ENCODE data around the gene BABAM1. TPM values are rescaled to one million over a fixed set of nuclear protein-coding genes. Genes with fewer than 3 reads are reported as not detected.

Gene BABAM1
- total RNA-seq, 1 donor from 2014 or later, result 135 TPM

DNA sequence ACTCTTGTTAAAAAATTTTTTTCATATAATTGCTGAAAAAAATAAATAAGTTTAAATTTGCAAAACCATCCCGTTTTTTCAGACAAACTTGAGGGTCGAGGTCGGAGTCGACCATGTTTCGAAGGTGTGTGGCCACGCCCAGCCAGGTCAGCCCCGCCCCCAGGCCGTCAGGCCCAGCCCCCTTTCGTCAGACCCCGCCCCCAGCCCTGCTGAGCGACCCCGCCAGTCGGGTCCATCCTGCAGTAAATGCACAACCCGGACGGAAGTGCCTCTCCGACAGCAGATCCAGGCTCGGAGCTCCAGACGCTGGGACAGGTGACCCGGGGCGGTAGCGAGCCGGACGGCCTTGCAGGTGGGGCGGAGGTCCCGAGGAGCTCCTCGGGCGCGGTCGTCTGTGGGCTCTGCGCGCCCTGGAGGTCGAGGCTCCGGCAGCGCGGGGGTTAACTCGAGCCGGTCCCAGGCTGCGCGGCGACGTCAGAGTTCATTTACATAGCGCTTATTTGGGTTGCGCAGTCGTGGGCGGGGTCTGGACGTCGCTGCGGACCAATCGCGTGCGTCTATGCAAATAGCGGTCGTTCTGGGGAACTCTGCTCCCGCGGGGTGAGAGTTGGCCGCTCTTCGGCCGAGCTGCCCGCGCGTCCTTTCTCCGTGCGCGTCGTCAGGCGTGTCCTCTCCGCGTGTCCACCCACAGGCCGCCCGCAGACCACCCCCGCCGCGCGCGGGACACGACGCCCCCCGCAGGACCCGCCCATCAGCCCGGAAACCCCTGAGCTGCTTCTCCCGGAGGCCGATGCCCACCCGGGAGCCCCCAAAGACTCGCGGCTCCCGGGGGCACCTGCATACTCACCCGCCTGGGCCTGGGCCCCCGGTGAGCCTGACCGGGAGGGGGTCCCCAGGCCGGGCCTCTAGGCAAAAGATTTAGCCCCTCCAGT, 41.0 kb upstream of the BABAM1 start, which contains the start of gene OCEL1:
Gene OCEL1, plus strand, starts transcription at position 225 of the 932 bp plus-strand sequence. Its CDS starts 22 bp downstream, at position 247.
- H3K4me3 Mint-ChIP-seq, result peak within 1 kb of the TSS; percentile 95
- H3K27ac Mint-ChIP-seq, result peak within 1 kb of the TSS; percentile 97
- ChIA-PET CTCF (interaction anchor here (1.0 to 1.4 kb wide), 3 partner anchors 9 to 47 kb away, joined by 3 read pairs; no protein-coding TSS in a partner anchor), POLR2A (interaction anchor here (0.6 to 4.4 kb wide), 25 partner anchors 9 to 1148 kb away, joined by 3 to 63 read pairs (median 5); partner anchors contain the start of genes ANO8, BABAM1, HAUS8 and MRPL34)
- H3K9me3 Mint-ChIP-seq, result no peaks in the 10 kb centered on the region
- intact Hi-C loops (cut with micrococcal nuclease), result loop anchor here (1.0 to 5.0 kb wide), 9 partner anchors 9 to 151 kb away; partner anchors contain the start of genes BABAM1, DDA1, HAUS8 and MYO9B
- ATAC-seq (ENCODE audit: low read depth) (peak; percentile 90), DNase-seq (peak; percentile 95)
- peaks cover 6% of the 10 kb centered on the region for H3K4me1 Mint-ChIP-seq
- TF ChIP-seq, protein P1, sequence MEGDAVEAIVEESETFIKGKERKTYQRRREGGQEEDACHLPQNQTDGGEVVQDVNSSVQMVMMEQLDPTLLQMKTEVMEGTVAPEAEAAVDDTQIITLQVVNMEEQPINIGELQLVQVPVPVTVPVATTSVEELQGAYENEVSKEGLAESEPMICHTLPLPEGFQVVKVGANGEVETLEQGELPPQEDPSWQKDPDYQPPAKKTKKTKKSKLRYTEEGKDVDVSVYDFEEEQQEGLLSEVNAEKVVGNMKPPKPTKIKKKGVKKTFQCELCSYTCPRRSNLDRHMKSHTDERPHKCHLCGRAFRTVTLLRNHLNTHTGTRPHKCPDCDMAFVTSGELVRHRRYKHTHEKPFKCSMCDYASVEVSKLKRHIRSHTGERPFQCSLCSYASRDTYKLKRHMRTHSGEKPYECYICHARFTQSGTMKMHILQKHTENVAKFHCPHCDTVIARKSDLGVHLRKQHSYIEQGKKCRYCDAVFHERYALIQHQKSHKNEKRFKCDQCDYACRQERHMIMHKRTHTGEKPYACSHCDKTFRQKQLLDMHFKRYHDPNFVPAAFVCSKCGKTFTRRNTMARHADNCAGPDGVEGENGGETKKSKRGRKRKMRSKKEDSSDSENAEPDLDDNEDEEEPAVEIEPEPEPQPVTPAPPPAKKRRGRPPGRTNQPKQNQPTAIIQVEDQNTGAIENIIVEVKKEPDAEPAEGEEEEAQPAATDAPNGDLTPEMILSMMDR (IDR thresholded peaks at IDR 0.05), result no peak
- no peaks in the 10 kb centered on the region for H3K27me3 Mint-ChIP-seq
- H3K36me3 Mint-ChIP-seq (ENCODE audit: low read depth), result peaks cover 9% of the 10 kb centered on the region

DNA sequence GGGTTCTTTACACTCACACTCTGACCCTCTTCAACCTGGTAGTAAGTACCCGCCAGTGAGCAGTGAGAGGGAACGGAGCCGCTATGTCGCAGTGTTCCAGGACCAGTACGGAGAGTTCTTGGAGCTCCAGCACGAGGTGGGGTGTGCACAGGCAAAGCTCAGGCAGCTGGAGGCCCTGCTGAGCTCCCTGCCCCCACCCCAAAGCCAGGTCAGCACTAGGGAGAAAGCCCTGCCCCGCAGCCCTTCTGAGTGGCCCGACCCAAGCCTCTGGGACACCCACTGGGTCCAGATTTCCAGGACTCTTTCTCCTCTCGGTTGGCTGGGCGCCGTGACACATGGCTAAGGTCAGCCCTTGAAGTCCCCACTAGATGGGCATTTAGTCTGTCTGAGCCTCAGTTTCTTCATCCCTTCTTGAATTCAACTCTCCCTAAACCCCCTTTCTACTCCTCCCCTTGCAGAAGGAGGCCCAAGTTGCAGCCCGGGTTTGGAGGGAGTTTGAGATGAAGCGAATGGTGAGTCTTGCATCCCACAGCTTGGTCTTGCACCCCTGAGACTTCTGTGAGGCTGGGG, 39.4 kb upstream of the BABAM1 start:
- intact Hi-C loops (cut with micrococcal nuclease), result loop anchor here (2.0 to 5.0 kb wide), 2 partner anchors 19 to 101 kb away; no protein-coding TSS in a partner anchor
- CTCF ChIA-PET, result no interaction called here
- H3K4me3 Mint-ChIP-seq, result no peak overlapping the region
- no peak overlapping the region for H3K27ac Mint-ChIP-seq
- DNase-seq, result no peak
- no peak for ATAC-seq (ENCODE audit: low read depth)
- peaks cover 6% of the 10 kb centered on the region for H3K4me1 Mint-ChIP-seq
- H3K27me3 Mint-ChIP-seq, result no peaks in the 10 kb centered on the region
- H3K9me3 Mint-ChIP-seq, result no peaks in the 10 kb centered on the region
- peaks cover 16% of the 10 kb centered on the region for H3K36me3 Mint-ChIP-seq (ENCODE audit: low read depth)
- TF ChIP-seq, protein P1 (IDR thresholded peaks at IDR 0.05), result no peak
- POLR2A ChIA-PET, result interaction anchor here (0.7 to 4.4 kb wide), 4 partner anchors 13 to 103 kb away, joined by 3 to 63 read pairs (median 10); partner anchors contain the start of genes BABAM1 and USE1

DNA sequence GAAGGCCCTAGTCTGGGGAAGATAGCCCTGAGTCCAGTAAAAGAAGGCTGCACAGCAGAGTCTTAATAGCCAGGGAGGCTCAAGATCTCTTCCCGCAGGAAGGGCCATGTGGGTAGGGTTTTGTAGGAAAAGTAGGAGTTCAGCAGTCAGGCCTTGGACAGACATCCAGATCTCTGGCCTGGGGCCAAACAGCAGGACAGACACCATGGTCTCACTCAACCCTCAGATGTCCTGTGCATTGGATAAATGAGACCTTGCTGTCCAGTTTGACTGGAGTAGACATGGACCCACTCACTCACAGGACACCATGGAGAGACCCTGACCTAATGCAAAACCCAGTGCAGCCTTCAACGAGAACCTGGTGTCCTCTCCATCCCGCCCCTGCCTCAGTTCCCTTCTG, 37.4 kb upstream of the BABAM1 start:
- H3K36me3 Mint-ChIP-seq (ENCODE audit: low read depth), result peaks cover 16% of the 10 kb centered on the region
- DNase-seq (no peak), ATAC-seq (ENCODE audit: low read depth) (no peak)
- TF ChIP-seq, protein P1 (IDR thresholded peaks at IDR 0.05), result no peak
- peaks cover 10% of the 10 kb centered on the region for H3K4me1 Mint-ChIP-seq
- intact Hi-C loops (cut with micrococcal nuclease), result loop anchor here (5.0 kb wide), 1 partner anchor 103 kb away; no protein-coding TSS in a partner anchor
- no peak overlapping the region for H3K4me3 Mint-ChIP-seq
- POLR2A ChIA-PET, result no interaction called here
- H3K27ac Mint-ChIP-seq, result peak overlapping the region; percentile 12
- CTCF ChIA-PET, result no interaction called here
- H3K9me3 Mint-ChIP-seq, result no peaks in the 10 kb centered on the region
- H3K27me3 Mint-ChIP-seq, result no peaks in the 10 kb centered on the region

- H3K36me3 Mint-ChIP-seq (ENCODE audit: low read depth), result peaks cover 14% of the 10 kb centered on the region
- intact Hi-C loops (cut with micrococcal nuclease), result no loop called here
- no peaks in the 10 kb centered on the region for H3K9me3 Mint-ChIP-seq
- POLR2A ChIA-PET, result no interaction called here
- peaks cover 12% of the 10 kb centered on the region for H3K4me1 Mint-ChIP-seq
- no peak for DNase-seq
- CTCF ChIA-PET, result no interaction called here
- H3K27me3 Mint-ChIP-seq, result no peaks in the 10 kb centered on the region
- TF ChIP-seq, protein P1 (IDR thresholded peaks at IDR 0.05), result no peak
- no peak for ATAC-seq (ENCODE audit: low read depth)
- H3K4me3 Mint-ChIP-seq, result no peak overlapping the region
- H3K27ac Mint-ChIP-seq, result no peak overlapping the region
These were observed 35.0 kb upstream of the BABAM1 start for GRCh38 chr19:17232258-17232657.

All from activated B cell treated with CpG ODN at 0.5 μM for 24 hours (primary cell).